ENCODE measurements around the gene GABRA4.

DNA sequence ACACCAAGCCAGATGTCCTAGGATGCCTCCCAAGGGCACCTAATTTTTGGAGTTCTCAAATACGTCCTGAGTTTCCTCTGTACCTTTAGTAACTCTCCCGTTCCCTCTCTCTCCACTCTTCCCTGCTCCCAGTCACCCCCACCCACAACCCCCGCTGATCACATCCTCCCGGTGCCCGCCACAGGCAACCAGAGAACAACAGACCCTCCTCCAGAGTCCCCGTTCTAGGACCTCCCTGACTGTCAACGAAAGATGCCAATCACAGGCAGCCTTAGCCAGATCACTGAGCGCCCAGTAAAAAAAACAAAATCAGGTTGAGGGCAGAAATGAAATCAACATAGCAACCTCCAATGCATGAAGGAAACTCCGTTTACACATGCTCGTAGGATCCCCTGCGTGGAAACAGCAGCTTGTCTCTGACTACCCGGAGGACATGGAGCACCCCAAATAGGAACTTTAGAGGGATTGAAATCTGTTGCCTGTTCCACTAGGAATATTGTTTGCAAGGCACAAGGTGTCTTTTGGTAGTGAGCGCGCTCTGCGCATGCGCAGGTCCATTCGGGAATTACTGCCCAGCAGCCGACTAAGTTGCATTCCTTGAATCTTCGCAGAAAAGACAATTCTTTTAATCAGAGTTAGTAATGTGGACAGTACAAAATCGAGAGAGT lies 37.8 kb upstream of the GABRA4 start, which contains the start of gene GABRB1:
- TF ChIP-seq POLR2A (IDR thresholded peaks at IDR 0.05), result no peak
- TF ChIP-seq, protein P1, sequence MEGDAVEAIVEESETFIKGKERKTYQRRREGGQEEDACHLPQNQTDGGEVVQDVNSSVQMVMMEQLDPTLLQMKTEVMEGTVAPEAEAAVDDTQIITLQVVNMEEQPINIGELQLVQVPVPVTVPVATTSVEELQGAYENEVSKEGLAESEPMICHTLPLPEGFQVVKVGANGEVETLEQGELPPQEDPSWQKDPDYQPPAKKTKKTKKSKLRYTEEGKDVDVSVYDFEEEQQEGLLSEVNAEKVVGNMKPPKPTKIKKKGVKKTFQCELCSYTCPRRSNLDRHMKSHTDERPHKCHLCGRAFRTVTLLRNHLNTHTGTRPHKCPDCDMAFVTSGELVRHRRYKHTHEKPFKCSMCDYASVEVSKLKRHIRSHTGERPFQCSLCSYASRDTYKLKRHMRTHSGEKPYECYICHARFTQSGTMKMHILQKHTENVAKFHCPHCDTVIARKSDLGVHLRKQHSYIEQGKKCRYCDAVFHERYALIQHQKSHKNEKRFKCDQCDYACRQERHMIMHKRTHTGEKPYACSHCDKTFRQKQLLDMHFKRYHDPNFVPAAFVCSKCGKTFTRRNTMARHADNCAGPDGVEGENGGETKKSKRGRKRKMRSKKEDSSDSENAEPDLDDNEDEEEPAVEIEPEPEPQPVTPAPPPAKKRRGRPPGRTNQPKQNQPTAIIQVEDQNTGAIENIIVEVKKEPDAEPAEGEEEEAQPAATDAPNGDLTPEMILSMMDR (IDR thresholded peaks at IDR 0.05), result no peak

Data from lower leg skin (tissue), 3 donors.